ENCODE data around the gene PEPD.

GRCh38 chr19:33366897-33367296 is 154.7 kb downstream of the PEPD start:
- TF ChIP-seq CTCF (IDR thresholded peaks at IDR 0.05; ENCODE audit: low read length) (no peak), EZH2 (optimal IDR thresholded peaks at IDR 0.05; ENCODE audit: low read depth, low read length) (no peak), EZH2phosphoT487 (IDR thresholded peaks at IDR 0.05; ENCODE audit: low read length) (no peak)
